Tibial nerve (tissue), 4 donors: ENCODE measurements around the gene KMT2D. TPM values are rescaled to one million over a fixed set of nuclear protein-coding genes. Genes with fewer than 3 reads are reported as not detected.

Experiments used
- DNase-seq, 2 donors: peaks; one replicate each; pipeline ENCODE4 v3.0.0-alpha.2; 2019; ENCODE audit warnings: low spot score in 2 of 2
- H3K27ac ChIP-seq, 4 donors: fragments of 200-600 bp; sonication (generic) in 3 of 4; one replicate each; pipeline ENCODE4 v1.5.1; 2017 to 2019; ENCODE audit warnings: mild to moderate bottlenecking in 1 of 4
- H3K27me3 ChIP-seq, 2 donors: fragments of 200-600 bp; sonication (generic) in 1 of 2; one replicate each; pipeline versions ENCODE4 v1.5.1 to v1.6.0; 2017 to 2019
- H3K36me3 ChIP-seq, 3 donors: fragments of 200-600 bp; sonication (generic); one replicate each; pipeline ENCODE4 v1.5.1; 2018 to 2019
- H3K4me1 ChIP-seq, 4 donors: fragments of 200-600 bp; sonication (generic) in 3 of 4; one replicate each; pipeline ENCODE4 v1.5.1; 2017 to 2019
- H3K4me3 ChIP-seq, 4 donors: fragments of 200-600 bp; sonication (generic) in 3 of 4; one replicate each; pipeline ENCODE4 v1.5.1; 2017 to 2019; ENCODE audit warnings: mild to moderate bottlenecking in 1 of 4, moderate library complexity in 1 of 4
- H3K9me3 ChIP-seq, 4 donors: fragments of 200-600 bp; sonication (generic) in 3 of 4; one replicate each; pipeline ENCODE4 v1.5.1; 2017 to 2019
- CTCF ChIP-seq, 5 experiments: fragments of 200-600 bp in 3 of 5; fragments of 450-650 bp in 2 of 5; sonication (generic) in 3 of 5; IDR thresholded peaks; one replicate each; pipeline ENCODE4 v1.5.1; 2016 to 2019; ENCODE audit warnings: antibody characterized with exemption in 5 of 5, mild to moderate bottlenecking in 3 of 5, moderate library complexity in 2 of 5
- EP300 ChIP-seq, 2 donors: sonication (generic); formaldehyde crosslinking; IDR thresholded peaks; one replicate each; pipeline ENCODE4 v1.6.1; 2017; ENCODE audit warnings: antibody characterized with exemption in 2 of 2, mild to moderate bottlenecking in 1 of 2
- POLR2A ChIP-seq, 2 donors: fragments of 450-650 bp; IDR thresholded peaks; one replicate each; pipeline ENCODE4 v1.6.1; 2017; ENCODE audit warnings: antibody characterized with exemption in 2 of 2, mild to moderate bottlenecking in 2 of 2, moderate library complexity in 2 of 2
- WGBS, 2 donors: methylation state at CpG; one replicate each; pipeline ENCODE4 v1.1.5; 2018; 5-methylcytosine and 5-hydroxymethylcytosine counted together
- total RNA-seq, 4 donors: library from RNA; depleted of rRNA; stranded (reverse); fragments of >200 nt; gene quantifications; one replicate each; pipeline ENCODE4 v1.1.0, GENCODE V29; 2016

KMT2D gene
- total RNA-seq, 4 donors from 2014 or later: 53.5 to 102 (median 76.9) TPM

GRCh38 chr12:49036029-49036428 lies 24.6 kb downstream of the KMT2D start:
- TF ChIP-seq CTCF (IDR thresholded peaks at IDR 0.05): no peak
- no peak for TF ChIP-seq POLR2A (IDR thresholded peaks at IDR 0.05)
- TF ChIP-seq EP300 (IDR thresholded peaks at IDR 0.05): no peak
- no peaks in the 10 kb centered on the region for H3K27me3 ChIP-seq
- peaks cover 3 to 100% (median 40%) of the 10 kb centered on the region in 3 donors for H3K36me3 ChIP-seq
- H3K4me3 ChIP-seq: no peak overlapping the region
- H3K9me3 ChIP-seq: no peaks in the 10 kb centered on the region
- DNase-seq: no peak
- no peaks in the 10 kb centered on the region for H3K4me1 ChIP-seq
- H3K27ac ChIP-seq: no peak overlapping the region
- 70 to 94% methylated on average over 4 of the region's 4 CpGs for WGBS, 2 donors

DNA sequence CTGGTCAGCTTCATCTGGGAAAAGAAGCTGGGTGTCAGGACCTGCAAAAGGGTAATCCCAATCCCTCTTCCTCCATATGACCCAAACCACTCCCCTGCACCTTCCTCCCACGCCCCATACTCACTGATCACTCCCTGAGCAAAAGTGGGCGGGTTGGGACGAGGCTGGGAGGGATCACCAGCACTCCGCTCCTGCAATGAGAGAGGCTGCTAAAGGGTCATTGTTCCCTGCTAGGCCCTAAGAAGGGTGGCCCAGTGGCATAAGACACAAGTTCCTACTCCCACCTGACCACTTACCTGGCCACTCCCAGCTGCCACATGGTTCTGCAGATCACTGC lies 26.3 kb downstream of the KMT2D start:
- Histone ChIP-seq H3K4me1 (no peaks in the 10 kb centered on the region), H3K27ac (no peak overlapping the region), H3K9me3 (no peaks in the 10 kb centered on the region), H3K27me3 (no peaks in the 10 kb centered on the region), H3K36me3 (peaks cover 3 to 100% (median 27%) of the 10 kb centered on the region in 3 donors), H3K4me3 (no peak overlapping the region)
- DNase-seq: no peak
- 54 to 82% methylated on average over 4 of the region's 4 CpGs for WGBS, 2 donors
- TF ChIP-seq EP300 (IDR thresholded peaks at IDR 0.05) (no peak), CTCF (IDR thresholded peaks at IDR 0.05) (no peak), POLR2A (IDR thresholded peaks at IDR 0.05) (no peak)

GRCh38 chr12:49033611-49034285 lies 26.8 kb downstream of the KMT2D start:
- no peak for TF ChIP-seq CTCF (IDR thresholded peaks at IDR 0.05)
- no peak for TF ChIP-seq EP300 (IDR thresholded peaks at IDR 0.05)
- no peak for TF ChIP-seq POLR2A (IDR thresholded peaks at IDR 0.05)
- Histone ChIP-seq H3K9me3 (no peaks in the 10 kb centered on the region), H3K4me3 (no peak overlapping the region), H3K27ac (no peak overlapping the region), H3K27me3 (no peaks in the 10 kb centered on the region), H3K4me1 (no peaks in the 10 kb centered on the region), H3K36me3 (peaks cover 3 to 100% (median 24%) of the 10 kb centered on the region in 3 donors)
- no peak for DNase-seq
- 63 to 72% methylated on average over 9 of the region's 12 CpGs for WGBS, 2 donors

DNA sequence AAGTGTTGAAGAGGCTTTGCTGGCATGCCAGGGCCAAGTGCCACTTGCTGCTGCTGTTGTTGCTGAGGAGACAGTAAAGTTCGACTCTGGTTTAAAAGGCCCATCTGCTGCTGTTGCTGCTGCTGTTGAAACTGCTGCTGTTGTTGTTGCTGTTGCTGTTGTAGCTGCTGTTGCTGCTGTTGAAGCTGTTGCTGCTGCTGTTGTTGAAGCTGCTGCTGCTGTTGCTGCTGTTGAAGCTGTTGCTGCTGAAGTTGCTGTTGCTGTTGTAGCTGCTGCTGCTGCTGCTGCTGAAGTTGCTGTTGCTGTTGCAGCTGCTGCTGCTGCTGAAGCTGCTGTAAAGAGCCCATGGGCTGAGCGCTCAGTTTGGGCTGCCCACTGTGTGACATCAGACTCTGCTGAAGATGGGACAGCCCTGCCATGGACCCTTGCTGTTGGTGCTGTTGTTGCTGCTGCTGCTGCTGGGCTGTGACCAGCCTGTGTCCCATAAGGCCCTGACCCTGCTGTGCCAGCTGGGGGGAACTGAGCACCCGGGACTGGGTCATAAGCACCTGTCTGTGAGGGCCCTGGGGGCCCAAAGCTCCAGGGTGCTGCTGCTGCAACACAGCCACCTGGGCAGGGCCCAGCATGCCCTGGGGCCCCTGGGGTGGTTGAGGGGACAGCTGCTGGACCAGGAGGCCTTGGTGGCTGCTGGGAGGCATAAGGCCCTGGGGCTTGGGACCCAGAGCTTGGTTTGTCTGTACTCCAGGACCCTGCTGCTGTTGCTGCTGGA lies 27.7 kb downstream of the KMT2D start:
- H3K4me1 ChIP-seq: no peaks in the 10 kb centered on the region
- WGBS, 2 donors: 88 to 100% methylated on average over 1 of the region's 3 CpGs
- no peaks in the 10 kb centered on the region for H3K27me3 ChIP-seq
- no peak overlapping the region for H3K4me3 ChIP-seq
- H3K27ac ChIP-seq: no peak overlapping the region
- no peak for DNase-seq
- TF ChIP-seq POLR2A (IDR thresholded peaks at IDR 0.05): no peak
- no peak for TF ChIP-seq EP300 (IDR thresholded peaks at IDR 0.05)
- no peak for TF ChIP-seq CTCF (IDR thresholded peaks at IDR 0.05)
- no peaks in the 10 kb centered on the region for H3K9me3 ChIP-seq
- H3K36me3 ChIP-seq: peaks cover 6 to 100% (median 26%) of the 10 kb centered on the region in 3 donors

DNA sequence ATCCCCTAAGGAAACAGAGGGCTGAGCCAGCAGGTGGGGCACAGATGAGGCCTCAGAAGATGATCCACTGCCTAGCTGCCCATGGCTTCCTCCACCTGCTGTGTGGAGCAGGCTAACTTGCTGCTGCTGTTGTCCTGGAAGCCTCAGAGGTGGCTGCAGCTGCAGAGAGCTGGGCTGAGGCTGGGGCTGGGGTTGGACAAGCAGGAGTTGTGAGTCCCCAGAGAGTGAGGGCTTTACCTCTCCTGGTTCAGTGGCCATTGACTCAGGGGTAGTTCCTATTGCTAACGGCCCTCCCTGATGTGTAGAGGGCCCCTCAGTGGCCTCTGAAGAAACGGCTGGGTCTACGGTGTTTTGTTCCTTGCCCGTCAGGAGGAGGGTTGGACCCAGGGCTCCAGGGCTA lies 28.3 kb downstream of the KMT2D start:
- 70 to 72% methylated on average over 4 of the region's 4 CpGs for WGBS, 2 donors
- TF ChIP-seq POLR2A (IDR thresholded peaks at IDR 0.05) (no peak), CTCF (IDR thresholded peaks at IDR 0.05) (no peak), EP300 (IDR thresholded peaks at IDR 0.05) (no peak)
- H3K4me3 ChIP-seq: no peak overlapping the region
- peaks cover 8 to 100% (median 32%) of the 10 kb centered on the region in 3 donors for H3K36me3 ChIP-seq
- DNase-seq: no peak
- H3K4me1 ChIP-seq: no peaks in the 10 kb centered on the region
- no peak overlapping the region for H3K27ac ChIP-seq
- no peaks in the 10 kb centered on the region for H3K9me3 ChIP-seq
- H3K27me3 ChIP-seq: no peaks in the 10 kb centered on the region
